Progenitor cell of endocrine pancreas (in vitro differentiated cells): ENCODE data around the gene CHN2. TPM values are rescaled to one million over a fixed set of nuclear protein-coding genes. Genes with fewer than 3 reads are reported as not detected.

ENCODE experiments used
- DNase-seq: peaks from one replicate; pipeline ENCODE4 v3.0.0; 2021; ENCODE audit warnings: low spot score; ENCODE audit not compliant: unreplicated experiment
- H3K27ac Mint-ChIP-seq: 2 replicates; pipeline ENCODE4 v1.8.0; 2021; ENCODE audit warnings: mild to moderate bottlenecking, moderate library complexity, mixed read lengths
- H3K27me3 Mint-ChIP-seq: 2 replicates; pipeline ENCODE4 v1.8.0; 2021; ENCODE audit warnings: mixed read lengths
- H3K36me3 Mint-ChIP-seq: 2 replicates; pipeline ENCODE4 v1.8.0; 2022; ENCODE audit warnings: mixed read lengths; ENCODE audit not compliant: insufficient read depth
- H3K4me1 Mint-ChIP-seq: 2 replicates; pipeline ENCODE4 v1.8.0; 2021; ENCODE audit warnings: low read depth, mixed read lengths
- H3K4me3 Mint-ChIP-seq: 2 replicates; pipeline ENCODE4 v1.8.0; 2021; ENCODE audit warnings: low read depth, mild to moderate bottlenecking, moderate library complexity, mixed read lengths
- H3K9me3 Mint-ChIP-seq: 2 replicates; pipeline ENCODE4 v1.8.0; 2021; ENCODE audit warnings: low read depth, mixed read lengths
- CTCF ChIP-seq: fragments of 200-600 bp; sonication (generic); IDR thresholded peaks from one replicate; pipeline ENCODE4 v1.5.0; 2021; ENCODE audit warnings: antibody characterized with exemption, mild to moderate bottlenecking; ENCODE audit not compliant: unreplicated experiment
- total RNA-seq: library from RNA; stranded (reverse); gene quantifications from 2 replicates; pipeline ENCODE4 v1.2.1, GENCODE V29; 2021

The CHN2 gene
- total RNA-seq, 1 donor from 2014 or later: 22.0 TPM

GRCh38 chr7:29330136-29330535, 135.6 kb downstream of the CHN2 start:
- Mint-ChIP-seq H3K27me3 (peaks cover 2% of the 10 kb centered on the region), H3K9me3 (no peaks in the 10 kb centered on the region), H3K4me1 (peaks cover 42% of the 10 kb centered on the region), H3K4me3 (no peak overlapping the region), H3K27ac (peak overlapping the region; percentile 26), H3K36me3 (peaks cover 2% of the 10 kb centered on the region)
- DNase-seq: no peak
- TF ChIP-seq CTCF: no peak

GRCh38 chr7:29331163-29331562, 136.6 kb downstream of the CHN2 start:
- no peak overlapping the region for H3K4me3 Mint-ChIP-seq
- peaks cover 2% of the 10 kb centered on the region for H3K36me3 Mint-ChIP-seq
- H3K27ac Mint-ChIP-seq: peak overlapping the region; percentile 51
- peaks cover 52% of the 10 kb centered on the region for H3K4me1 Mint-ChIP-seq
- H3K27me3 Mint-ChIP-seq: peaks cover 2% of the 10 kb centered on the region
- DNase-seq: no peak
- no peak for TF ChIP-seq CTCF
- no peaks in the 10 kb centered on the region for H3K9me3 Mint-ChIP-seq

- no peaks in the 10 kb centered on the region for H3K9me3 Mint-ChIP-seq
- no peak overlapping the region for H3K27ac Mint-ChIP-seq
- no peaks in the 10 kb centered on the region for H3K36me3 Mint-ChIP-seq
- H3K4me3 Mint-ChIP-seq: no peak overlapping the region
- TF ChIP-seq CTCF: no peak
- H3K4me1 Mint-ChIP-seq: peaks cover 57% of the 10 kb centered on the region
- no peak for DNase-seq
- peaks cover 2% of the 10 kb centered on the region for H3K27me3 Mint-ChIP-seq
Observed at GRCh38 chr7:29332042-29332811, 137.7 kb downstream of the CHN2 start.

GRCh38 chr7:29332875-29333855, 138.6 kb downstream of the CHN2 start:
- H3K4me3 Mint-ChIP-seq: no peak overlapping the region
- no peak for DNase-seq
- H3K27ac Mint-ChIP-seq: no peak overlapping the region
- TF ChIP-seq CTCF: no peak
- no peaks in the 10 kb centered on the region for H3K9me3 Mint-ChIP-seq
- no peaks in the 10 kb centered on the region for H3K36me3 Mint-ChIP-seq
- peaks cover 58% of the 10 kb centered on the region for H3K4me1 Mint-ChIP-seq
- H3K27me3 Mint-ChIP-seq: peaks cover 2% of the 10 kb centered on the region

- Mint-ChIP-seq H3K36me3 (no peaks in the 10 kb centered on the region), H3K4me1 (peaks cover 48% of the 10 kb centered on the region), H3K27me3 (peaks cover 2% of the 10 kb centered on the region), H3K4me3 (no peak overlapping the region), H3K9me3 (no peaks in the 10 kb centered on the region), H3K27ac (peak overlapping the region; percentile 81)
- TF ChIP-seq CTCF: no peak
- no peak for DNase-seq
Observed at GRCh38 chr7:29335188-29336083, 140.9 kb downstream of the CHN2 start.
